ENCODE measurements around the gene APP.
"Not testable (repeated sequence)": the region's sequence is repeated elsewhere in the genome, so short reads cannot be mapped to it uniquely, and the experiment has no call there.

APP gene

GRCh38 chr21:25953196-25953595 lies 217.4 kb downstream of the APP start:
- DNase-seq (ENCODE audit: low read depth in 2 of 2, low spot score in 1 of 2), result no peak

DNA sequence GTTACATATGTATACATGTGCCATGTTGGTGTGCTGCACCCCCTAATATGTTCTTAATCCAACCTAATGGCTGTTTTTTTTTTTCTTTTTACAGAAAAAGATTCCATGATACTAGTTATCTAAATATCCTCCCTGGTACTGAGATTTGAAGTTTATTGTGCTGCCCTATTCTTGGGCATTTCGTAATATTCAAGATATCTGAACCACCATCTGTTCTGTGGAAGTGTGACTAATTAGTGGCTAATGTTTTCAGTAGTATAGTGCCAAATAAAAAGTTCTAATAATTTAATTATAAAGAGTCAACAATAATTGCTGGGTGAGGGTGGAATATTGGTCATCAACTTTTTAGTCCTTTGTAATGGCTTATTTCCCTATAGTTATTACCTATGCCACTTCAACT lies 218.3 kb downstream of the APP start:
- no peak for DNase-seq (ENCODE audit: low read depth in 2 of 2, low spot score in 1 of 2)

DNA sequence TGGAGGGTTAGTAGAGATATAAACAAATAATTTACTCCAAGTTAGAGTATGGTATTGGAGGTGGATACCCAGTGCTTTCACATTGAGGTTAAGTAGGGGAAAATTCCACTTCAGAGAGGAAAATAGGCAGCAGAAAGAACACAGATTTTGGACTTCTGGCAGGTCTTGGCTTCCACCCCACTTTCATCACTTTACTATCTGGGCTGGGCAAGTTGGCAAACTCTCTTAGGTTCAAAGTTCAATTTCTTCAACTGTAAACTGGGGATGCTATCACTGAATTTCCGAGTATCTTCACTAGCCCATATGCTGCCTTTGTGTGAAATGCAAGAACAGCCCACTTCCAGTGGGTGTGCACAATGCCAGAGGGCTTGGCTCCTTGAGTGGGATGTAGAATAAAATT lies 220.9 kb downstream of the APP start:
- no peak for DNase-seq (ENCODE audit: low read depth in 2 of 2, low spot score in 1 of 2)

- no peak for DNase-seq (ENCODE audit: low read depth in 2 of 2, low spot score in 1 of 2)
These were observed 225.8 kb downstream of the APP start for GRCh38 chr21:25944672-25945213.

DNA sequence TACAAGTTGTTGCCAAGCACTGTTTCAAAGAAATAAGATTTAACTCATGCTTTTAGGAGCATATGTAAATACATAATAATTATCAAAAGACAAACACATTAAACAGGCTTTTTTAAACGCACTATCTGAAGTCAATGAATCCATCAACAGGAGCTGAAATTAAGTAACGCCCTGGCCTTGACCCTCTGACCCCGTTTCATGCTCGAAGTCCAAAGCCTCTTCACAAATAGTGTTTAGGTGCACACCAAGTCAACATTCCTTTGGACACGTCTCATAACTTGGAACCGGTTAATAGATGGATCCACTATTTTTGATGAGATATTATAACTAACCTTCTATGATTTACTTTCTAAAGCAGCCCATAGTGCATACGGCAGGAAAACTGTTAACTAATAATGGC lies 226.5 kb downstream of the APP start:
- no peak for DNase-seq (ENCODE audit: low read depth in 2 of 2, low spot score in 1 of 2)

DNA sequence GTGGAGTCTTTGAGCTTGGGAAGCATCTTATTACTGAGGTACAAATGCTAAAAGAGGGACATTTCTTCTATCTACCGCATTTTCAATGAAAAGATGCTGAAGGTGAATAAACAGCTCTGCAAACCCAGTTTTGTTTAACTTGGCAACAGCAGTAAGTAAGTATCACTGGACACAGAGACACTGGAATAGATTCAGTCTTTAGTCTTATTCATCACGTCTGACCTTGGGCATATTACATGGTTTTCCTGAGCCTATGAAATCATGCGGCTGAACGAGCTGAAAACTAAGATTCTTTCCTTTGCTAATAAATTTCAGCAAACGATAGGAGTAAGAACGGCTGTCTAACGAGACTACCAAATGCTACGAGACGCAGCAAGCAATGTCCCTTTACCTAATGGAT lies 228.4 kb downstream of the APP start:
- no peak for DNase-seq (ENCODE audit: low read depth in 2 of 2, low spot score in 1 of 2)

DNA sequence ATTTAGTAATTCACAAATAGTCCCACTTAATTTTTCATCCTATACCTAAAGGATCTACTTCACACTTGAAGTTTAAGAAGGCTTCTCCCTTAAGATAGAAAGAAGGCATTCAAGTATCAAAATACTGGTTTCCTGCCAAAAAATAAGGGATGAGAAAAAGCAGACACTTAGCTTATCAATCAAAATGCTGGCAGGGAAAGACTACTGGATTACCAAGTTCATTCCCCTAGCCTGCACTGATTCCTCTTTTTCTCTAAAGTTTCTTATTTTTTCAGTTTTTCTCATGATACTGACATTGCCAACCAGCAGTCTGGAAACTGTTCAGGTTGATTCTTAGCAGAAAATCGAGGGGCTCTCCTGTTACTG lies 231.2 kb downstream of the APP start:
- DNase-seq (ENCODE audit: low read depth in 2 of 2, low spot score in 1 of 2), result no peak

DNA sequence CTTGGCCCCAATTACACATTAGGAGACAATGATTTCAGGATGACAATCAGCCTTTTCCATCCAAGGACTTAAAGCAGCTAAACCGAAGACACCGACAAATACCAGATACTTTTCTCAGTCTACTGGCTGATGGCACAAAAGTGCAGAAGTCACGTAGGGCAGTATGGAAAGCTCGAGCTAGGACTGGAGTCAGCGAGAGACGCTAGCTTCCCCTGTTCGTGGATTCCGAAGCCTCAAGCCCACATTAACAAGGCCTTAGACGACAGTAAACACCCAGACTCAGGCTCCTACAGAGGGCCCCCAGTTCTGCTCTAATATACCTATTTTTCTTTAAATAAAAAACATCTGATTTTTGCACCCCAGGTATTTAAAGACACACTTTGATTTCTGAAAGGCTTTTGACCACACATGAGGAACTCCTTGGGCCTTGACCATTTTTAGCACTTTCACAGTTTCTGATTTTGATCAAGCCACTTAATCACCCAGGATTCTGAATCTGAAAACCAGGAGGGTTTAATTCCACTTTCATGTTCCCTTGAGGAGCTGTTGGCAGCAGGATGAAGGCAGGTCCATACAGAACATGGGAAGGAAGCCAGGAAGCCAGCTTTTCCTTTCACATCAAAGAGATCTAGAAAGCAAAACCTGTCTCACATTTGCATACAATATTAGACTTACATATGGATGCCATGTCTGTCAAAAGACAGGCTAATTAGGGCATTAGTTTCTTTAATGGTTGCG lies 231.7 kb downstream of the APP start:
- DNase-seq (ENCODE audit: low read depth in 2 of 2, low spot score in 1 of 2), result no peak

DNA sequence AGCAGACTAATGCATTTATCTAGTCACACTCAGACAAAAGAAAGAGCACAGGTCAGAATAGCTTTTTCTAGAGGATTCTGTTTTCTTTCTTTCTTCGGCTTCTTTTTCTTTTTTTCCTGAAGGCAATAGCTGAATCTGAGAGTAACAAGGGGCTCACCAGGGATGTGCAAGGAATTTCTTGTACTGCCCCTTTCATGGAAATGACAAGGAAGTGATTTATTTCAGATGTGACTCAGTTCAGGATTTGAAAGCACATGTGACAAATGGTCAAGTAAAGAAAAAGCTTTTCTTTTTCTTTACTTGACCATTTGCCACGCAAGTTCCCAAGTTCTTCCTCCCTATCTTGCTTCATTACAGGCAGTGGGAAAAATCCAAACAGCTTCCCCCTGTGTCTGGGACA lies 233.8 kb downstream of the APP start:
- DNase-seq (ENCODE audit: low read depth in 2 of 2, low spot score in 1 of 2), result no peak

DNA sequence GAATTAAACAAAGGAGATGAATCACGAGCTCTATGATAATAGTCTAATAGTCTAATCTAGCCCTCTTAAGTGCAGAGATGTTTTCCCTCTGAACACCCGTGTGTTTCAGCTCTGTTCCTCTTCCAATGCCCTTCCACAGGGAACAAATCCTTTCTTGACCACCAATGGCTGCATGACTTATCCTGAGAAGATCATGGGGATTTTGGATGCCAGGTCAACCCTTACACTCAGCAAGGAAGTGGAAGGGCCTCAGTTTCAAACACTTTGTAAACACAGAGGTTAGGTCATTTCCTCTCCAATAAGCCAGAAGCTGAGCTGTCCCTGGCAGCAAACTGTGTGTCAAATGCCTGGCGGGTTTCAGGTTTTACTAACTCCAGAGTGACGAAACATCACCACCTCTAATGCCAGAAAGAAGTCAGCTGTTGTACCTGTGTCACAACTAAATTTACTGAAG lies 235.8 kb downstream of the APP start:
- no peak for DNase-seq (ENCODE audit: low read depth in 2 of 2, low spot score in 1 of 2)

- no peak for DNase-seq (ENCODE audit: low read depth in 2 of 2, low spot score in 1 of 2)
These were observed 236.4 kb downstream of the APP start for GRCh38 chr21:25934130-25934529.

- no peak for DNase-seq (ENCODE audit: low read depth in 2 of 2, low spot score in 1 of 2)
These were observed 238.8 kb downstream of the APP start for GRCh38 chr21:25931765-25932164.

DNA sequence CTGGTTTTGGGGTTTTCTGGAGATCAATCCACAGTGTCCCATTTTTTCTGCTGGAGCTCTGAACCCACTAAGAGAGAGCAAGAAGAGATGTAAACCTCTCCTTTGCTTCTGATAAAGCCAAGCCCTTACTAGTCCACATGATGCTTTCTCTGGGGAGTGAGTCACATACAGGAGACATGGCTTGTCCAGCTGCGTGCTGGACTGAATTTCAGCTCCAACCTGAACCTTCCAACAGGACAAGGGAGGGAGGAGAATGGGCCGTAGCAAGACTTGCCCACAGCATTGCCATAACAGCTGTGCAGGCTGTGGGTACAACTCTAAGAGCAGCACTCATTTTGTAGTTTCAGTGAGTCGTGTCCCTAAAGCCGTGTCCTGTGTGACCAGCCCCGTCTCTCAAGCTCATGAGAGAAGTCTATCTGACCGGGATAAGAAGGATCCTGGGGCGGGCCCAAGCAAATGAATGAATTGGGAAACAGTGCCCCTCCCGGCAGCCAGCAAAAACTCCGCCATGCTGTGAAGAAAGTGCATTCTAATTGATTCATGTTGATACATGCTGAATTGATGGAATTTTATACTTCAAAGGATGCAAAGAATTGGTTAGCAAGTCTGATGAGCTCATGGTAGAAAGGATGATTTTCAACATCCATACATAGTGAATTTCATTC lies 240.6 kb downstream of the APP start:
- no peak for DNase-seq (ENCODE audit: low read depth in 2 of 2, low spot score in 1 of 2)

DNA sequence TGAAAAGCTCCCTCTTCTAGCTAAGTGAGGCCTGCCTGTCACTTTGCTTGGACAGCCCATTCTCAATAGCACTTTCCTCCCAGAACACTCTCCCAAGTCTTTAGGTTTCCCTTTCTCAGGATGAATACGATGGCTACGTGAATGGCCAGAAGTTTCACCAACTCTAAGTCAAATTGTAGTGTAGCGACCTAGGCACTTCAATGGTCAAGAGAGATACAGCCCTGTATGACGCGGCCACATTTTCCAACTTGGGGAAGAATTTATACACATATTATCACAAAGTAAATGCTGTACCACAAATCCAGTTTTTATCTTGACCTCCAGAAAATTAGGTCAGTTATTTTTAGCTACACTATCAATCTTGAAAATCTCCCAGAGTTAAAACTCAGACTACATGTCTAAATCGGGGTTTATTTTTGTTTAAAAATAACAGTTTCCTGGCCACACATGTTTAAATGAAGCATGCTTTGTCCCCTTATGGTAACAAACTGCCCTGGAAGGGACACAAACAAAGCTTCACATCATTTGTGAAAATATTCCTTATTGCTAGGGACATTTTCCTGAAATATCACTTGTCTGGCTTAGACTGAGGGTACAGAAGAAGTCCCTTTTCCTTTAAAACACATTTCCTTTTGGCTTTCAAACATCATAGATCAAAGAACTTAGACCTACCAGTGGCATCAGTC lies 243.2 kb downstream of the APP start:
- DNase-seq (ENCODE audit: low read depth in 2 of 2, low spot score in 1 of 2), result no peak

- no peak for DNase-seq (ENCODE audit: low read depth in 2 of 2, low spot score in 1 of 2)
These were observed 244.6 kb downstream of the APP start for GRCh38 chr21:25925936-25926335.

GRCh38 chr21:25925064-25925800 lies 245.3 kb downstream of the APP start:
- DNase-seq (ENCODE audit: low read depth in 2 of 2, low spot score in 1 of 2), result no peak

DNA sequence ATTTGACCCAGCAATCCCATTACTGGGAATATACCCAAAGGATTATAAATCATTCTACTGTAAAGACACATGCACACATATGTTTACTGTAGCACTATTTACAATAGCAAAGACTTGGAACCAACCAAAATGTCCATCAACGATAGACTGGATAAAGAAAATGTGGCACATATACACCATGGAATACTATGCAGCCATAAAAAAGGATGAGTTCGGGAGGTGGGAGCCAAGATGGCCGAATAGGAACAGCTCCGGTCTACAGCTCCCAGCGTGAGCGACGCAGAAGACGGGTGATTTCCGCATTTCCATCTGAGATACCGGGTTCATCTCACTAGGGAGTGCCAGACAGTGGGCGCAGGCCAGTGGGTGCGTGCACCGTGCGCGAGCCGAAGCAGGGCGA lies 252.4 kb downstream of the APP start:
- not testable (repeated sequence) for DNase-seq (ENCODE audit: low read depth in 2 of 2, low spot score in 1 of 2)

GRCh38 chr21:25916226-25916625 lies 254.3 kb downstream of the APP start:
- DNase-seq (ENCODE audit: low read depth in 2 of 2, low spot score in 1 of 2), result no peak

DNA sequence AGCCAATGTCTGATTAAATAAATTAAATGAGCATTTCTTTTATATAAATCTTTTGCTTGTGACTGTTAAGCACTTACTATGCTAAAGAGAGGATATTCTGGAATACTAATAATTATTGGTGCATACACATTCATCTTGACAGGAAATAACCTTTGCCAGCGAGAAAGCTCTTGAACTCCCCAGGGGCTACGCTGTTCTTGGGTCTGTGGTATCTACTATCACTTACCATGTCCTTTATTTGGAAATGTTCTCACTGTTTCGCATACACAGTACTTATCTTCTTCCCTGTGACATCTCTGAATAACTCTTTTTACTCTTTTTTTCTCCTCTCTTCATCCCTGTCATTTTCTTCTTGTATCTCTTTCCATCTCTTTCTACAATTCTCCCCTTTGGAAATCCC lies 257.1 kb downstream of the APP start:
- DNase-seq (ENCODE audit: low read depth in 2 of 2, low spot score in 1 of 2), result no peak

DNA sequence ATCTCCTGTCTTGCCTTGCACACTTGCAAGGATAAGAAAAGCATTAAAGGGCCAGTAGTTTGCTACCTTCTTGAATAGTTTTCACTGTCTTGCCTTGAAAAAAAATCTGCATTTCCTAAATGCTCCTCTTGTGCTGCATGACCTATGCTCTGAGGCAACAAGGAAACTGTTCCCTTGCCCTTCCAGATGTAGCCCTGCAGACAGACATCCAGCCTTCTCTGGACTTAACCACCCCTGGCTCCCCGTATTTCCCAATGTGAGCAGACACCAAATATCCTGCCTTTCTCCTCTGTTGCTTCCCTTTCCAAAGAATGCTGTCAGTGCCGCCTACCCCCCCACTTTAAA lies 258.2 kb downstream of the APP start:
- DNase-seq (ENCODE audit: low read depth in 2 of 2, low spot score in 1 of 2), result no peak

DNA sequence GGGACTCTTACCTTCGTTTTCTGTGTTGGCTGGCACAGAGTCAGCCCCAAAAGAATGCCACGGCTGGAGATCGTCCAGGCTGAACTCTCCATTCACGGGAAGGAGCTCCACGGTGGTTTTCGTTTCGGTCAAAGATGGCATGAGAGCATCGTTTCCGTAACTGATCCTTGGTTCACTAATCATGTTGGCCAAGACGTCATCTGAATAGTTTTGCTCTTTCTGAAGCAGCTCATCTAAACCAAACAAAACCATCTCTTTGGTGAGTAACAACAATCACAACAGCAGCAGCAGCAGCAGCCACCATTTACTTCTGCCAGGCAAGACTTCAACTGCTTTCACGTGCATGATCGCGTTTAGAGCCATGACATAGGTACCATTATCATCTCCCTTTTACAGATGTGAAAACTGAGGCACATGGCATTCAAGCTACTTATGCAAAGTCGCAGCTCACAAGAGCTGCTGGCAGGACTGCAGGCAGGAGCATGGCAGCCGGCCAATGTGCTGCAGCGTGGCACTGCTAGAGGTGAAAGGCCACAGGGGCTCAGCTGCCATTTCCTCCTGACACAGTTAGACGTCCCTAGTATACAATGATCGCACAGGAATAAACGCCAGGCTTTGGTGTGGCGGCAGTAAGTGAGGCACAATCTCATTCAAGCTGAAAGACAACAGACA lies 258.7 kb downstream of the APP start:
- DNase-seq (ENCODE audit: low read depth in 2 of 2, low spot score in 1 of 2), result no peak

All from stimulated activated CD8-positive, alpha-beta memory T cell treated with anti-CD3 and anti-CD28 coated beads, Interleukin-4, amount 100 ng/mL, for 4 hours (primary cell).